GM18517 (cell line): ENCODE results near the gene DIAPH1.

ENCODE experiments used
- ATAC-seq: cut with Tn5 transposase; IDR thresholded peaks from one replicate; pipeline ENCODE4 v1.9.1; 2021; ENCODE audit warnings: mild to moderate bottlenecking, moderate library complexity; ENCODE audit not compliant: unreplicated experiment

DIAPH1 gene

DNA sequence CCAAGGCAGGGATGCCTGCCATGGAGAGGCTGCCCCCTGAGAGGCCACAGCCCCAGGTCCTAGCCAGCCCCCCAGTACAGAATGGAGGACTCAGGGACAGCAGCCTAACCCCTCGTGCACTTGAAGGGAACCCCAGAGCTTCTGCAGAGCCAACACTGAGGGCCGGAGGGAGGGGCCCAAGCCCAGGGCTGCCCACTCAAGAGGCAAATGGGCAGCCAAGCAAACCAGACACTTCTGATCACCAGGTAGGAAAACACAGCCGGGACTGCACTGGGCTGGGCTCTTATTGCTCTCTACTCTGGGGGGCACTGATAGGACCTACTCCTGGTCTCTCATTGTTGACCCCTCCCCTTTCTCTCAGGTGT lies 21.2 kb upstream of the DIAPH1 start:
- ATAC-seq: no peak

GRCh38 chr5:141639357-141640050 lies 20.7 kb upstream of the DIAPH1 start:
- ATAC-seq: no peak

GRCh38 chr5:141638771-141639170 lies 20.0 kb upstream of the DIAPH1 start:
- no peak for ATAC-seq

GRCh38 chr5:141637767-141638419 lies 19.1 kb upstream of the DIAPH1 start:
- ATAC-seq: peak; percentile 28

GRCh38 chr5:141637123-141637766 lies 18.4 kb upstream of the DIAPH1 start:
- ATAC-seq: peak; percentile 8

DNA sequence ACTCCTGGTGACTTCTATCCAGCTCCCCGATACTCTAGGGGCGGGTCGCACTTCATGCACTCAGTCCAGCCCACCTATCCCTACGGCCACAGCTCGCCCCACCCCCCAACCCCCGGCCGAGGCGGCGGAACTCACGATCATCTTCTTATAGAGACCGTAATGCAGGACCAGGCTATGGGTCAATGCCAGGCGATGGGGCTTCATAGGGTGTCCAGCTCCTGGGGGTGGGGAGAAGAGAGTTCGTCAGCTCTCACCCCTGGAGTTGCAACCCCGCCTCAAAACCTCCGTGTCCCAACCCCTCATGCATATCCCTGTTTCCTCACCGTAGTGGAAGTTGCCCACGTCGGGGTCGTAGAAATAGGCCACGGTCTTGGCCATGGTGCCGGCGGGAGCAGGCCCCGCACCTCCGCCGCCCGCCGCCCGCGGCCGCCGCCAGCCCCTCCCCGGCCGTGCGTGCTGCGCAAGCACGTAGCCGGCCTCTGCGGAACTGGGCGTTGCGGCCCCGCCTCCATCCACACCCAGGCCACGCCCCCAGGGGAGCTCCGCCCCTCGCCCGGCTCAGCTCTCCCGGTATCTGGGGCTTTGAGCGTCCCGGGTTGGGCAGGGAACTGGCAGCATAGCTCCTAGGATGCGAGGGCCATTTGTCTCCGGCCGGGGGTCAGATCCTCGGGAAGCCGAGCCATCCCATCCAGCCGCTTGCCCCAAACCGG lies 17.8 kb upstream of the DIAPH1 start, which contains the start of the genes HDAC3 and RELL2:
Gene HDAC3, minus strand, starts transcription at position 437 of the 710 bp plus-strand sequence. Its CDS starts 59 bp downstream, at position 378.
Gene RELL2, plus strand, starts transcription at position 585 of the 710 bp plus-strand sequence. CDS start 1,229 bp downstream, outside the sequence.
- peak; percentile 52 for ATAC-seq

GRCh38 chr5:141636106-141636412 lies 17.3 kb upstream of the DIAPH1 start:
- ATAC-seq: no peak

DNA sequence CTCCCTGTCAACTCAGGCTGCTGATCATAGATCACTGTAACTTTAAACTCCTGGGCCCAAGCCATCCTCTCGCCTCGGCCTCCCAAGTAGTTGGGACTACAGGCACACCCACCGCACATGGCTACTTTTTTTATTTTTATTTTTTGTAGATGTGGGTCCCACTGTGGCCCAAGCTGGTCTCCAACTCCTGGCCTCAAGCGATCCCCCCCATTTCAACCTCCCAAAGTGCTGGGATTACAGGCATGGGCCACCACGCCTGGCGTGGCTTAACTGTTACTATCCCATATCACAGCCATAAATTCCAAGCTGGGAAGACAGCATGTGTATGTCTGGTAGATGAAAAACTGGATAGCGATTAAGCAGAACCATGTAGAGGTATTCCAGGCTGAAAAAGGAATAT lies 16.8 kb upstream of the DIAPH1 start:
- no peak for ATAC-seq

DNA sequence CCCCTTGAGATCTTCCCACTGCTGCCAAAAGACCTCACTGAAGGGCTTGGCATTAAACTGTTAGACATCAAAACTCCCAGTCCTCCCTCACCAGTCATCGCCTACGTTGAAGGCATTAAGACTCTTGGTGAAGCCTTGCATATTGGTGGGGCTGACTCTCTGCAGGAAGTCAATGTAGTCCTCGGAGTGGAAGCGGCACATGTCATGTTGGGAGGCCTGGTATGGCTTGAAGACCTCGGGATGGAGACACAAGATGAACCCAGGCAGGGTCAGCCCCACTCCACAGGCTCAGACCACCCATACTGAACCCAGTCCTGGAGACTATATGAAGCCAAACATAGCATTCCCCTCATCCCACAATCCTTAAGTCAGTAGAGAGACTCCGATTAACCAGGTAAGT lies 15.9 kb upstream of the DIAPH1 start:
- no peak for ATAC-seq

DNA sequence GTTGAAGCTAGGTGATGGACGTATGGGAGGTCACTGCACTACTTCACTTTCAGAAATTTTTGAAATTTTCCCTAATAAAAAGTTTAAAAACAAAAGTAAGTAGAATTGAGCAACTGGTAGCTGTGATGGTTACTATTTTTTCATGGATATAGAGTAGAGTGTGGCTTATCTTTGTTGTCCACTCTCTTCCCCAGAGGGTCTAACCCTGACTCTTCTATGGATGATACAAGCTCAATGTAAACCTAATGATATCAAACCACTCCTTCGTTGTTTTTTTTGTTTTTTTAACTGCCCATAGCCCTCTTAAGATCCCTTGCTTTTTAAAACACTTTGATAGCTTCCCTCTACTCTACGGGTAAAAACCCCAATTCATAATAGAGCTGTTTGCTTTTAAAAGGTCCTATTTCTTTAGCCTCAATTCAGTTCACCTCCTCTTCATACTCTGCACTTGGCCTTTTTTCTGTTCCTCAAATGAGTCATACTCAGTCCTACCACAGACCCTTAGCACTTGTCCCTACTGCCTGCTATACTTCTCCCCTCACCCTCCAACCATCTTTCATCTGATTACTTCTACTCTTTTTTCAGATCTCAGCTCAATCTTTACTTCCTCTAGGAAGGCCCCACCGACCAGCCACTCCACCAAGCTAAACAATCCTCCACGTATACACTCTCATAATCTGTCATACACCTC lies 15.2 kb upstream of the DIAPH1 start:
- ATAC-seq: peak; percentile 80

- ATAC-seq: no peak
Measured at GRCh38 chr5:141632650-141633049, 13.8 kb upstream of the DIAPH1 start.

GRCh38 chr5:141630570-141631140 lies 11.9 kb upstream of the DIAPH1 start:
- ATAC-seq: no peak

DNA sequence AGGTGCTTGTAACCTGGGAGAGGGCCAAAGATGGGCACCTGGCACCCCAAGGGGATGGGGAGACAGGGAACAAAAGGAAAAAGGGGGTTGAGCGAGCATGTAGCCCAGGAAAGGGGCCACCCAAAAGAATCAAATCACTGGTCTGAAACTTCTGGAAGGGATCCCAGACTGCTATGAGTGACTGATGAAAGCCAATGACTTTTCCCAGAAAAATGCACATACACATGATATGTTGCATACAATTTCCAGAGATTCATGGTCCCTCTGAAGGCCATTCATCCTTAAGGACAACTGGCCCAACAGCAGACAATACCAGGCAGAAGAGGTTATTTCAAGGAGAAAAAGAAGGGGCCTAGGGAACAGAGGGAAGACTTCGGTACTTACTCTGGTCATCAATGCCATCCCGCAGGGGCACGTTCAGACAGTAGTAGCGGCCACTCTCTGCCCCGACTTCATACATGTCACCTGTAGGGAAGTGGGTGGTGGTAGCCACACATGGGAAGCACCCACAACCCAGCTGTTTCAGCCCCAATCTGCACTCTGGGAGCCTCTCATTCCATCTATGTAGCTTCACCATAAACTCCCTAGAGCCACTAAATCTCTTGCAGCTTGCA lies 9.5 kb upstream of the DIAPH1 start:
- ATAC-seq: no peak

GRCh38 chr5:141623611-141624010 lies 4.8 kb upstream of the DIAPH1 start:
- ATAC-seq: no peak

GRCh38 chr5:141623186-141623585 lies 4.4 kb upstream of the DIAPH1 start:
- ATAC-seq: peak; percentile 69

DNA sequence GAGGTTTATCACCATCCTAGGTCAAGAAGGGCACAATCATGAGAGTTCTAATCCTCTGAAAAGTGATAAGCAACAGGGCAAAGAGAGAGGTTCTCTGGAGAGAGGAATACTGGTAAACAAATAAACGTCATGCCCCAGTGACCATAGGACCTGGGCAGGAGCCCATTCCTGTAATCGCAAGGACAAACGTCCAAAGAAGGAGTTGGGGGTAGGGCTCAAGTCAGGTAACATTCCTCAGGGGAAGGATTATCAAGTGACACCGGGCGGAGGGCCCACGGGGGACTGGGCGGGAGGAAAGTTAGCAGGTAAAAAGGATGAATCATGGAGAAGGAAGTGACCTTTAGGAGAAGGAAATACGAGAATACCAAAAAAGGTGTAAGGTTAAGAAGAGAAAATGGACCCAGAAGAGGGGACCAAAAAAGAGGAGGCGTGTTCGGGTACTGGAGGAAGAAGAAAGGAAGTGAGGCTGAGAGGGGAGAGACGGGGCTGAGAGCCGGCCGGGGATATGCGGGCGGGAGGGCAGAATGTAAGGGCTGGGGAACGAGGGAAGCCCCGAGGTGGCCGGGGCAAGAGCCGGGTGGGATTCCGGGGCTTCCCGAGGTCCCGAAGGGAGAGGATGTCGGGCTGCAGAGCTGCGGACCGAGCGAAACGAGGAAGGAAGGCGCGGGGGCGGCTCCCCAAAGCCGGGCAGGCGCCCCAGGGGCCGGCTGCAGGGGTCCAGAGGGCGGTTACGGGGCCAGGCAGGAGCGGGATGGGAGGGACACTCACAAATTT lies 583 bp downstream of the DIAPH1 start:
- peak; percentile 24 for ATAC-seq

- no peak for ATAC-seq
Measured at GRCh38 chr5:141617682-141618029, 1.1 kb downstream of the DIAPH1 start.

GRCh38 chr5:141617128-141617527 lies 1.7 kb downstream of the DIAPH1 start:
- ATAC-seq: no peak

GRCh38 chr5:141615991-141616720 lies 2.6 kb downstream of the DIAPH1 start:
- no peak for ATAC-seq
